Left lung (tissue), 10 donors: ENCODE data around the gene UQCRQ. TPM values are rescaled to one million over a fixed set of nuclear protein-coding genes. Genes with fewer than 3 reads are reported as not detected.
A peak's percentile ranks its signal among the peaks of the same experiment; 100 is the strongest.

Experiments used
- ATAC-seq: fragments of 200-7000 bp; cut with Tn5 transposase; one replicate; pipeline ENCODE4 v1.9.1; 2020; ENCODE audit warnings: moderate library complexity
- DNase-seq, 4 donors: peaks; one replicate each; pipeline ENCODE4 v3.0.0-alpha.2; 2013 to 2020
- H3K27ac ChIP-seq, 2 donors: fragments of 200-600 bp; sonication (generic) in 1 of 2; one replicate each; pipeline versions ENCODE4 v1.5.0 to v1.8.0; 2020 to 2021
- H3K27me3 ChIP-seq, 2 donors: fragments of 200-600 bp; sonication (generic) in 1 of 2; one replicate each; pipeline versions ENCODE4 v1.5.0 to v1.8.0; 2020 to 2021
- H3K36me3 ChIP-seq, 2 donors: fragments of 200-600 bp; sonication (generic) in 1 of 2; one replicate each; pipeline versions ENCODE4 v1.5.0 to v1.8.0; 2020 to 2021
- H3K4me1 ChIP-seq, 2 donors: fragments of 200-600 bp; one replicate each; pipeline ENCODE4 v1.8.0; 2021
- H3K4me3 ChIP-seq, 2 donors: fragments of 200-600 bp; sonication (generic) in 1 of 2; one replicate each; pipeline versions ENCODE4 v1.5.0 to v1.8.0; 2020 to 2021; ENCODE audit warnings: mild to moderate bottlenecking in 1 of 2
- H3K9me3 ChIP-seq, 2 donors: fragments of 200-600 bp; sonication (generic) in 1 of 2; one replicate each; pipeline versions ENCODE4 v1.5.0 to v1.8.0; 2020 to 2021
- CTCF ChIP-seq, 2 donors: fragments of 200-600 bp; sonication (generic) in 1 of 2; IDR thresholded peaks; one replicate each; pipeline versions ENCODE4 v1.5.0 to v1.8.0; 2021; ENCODE audit warnings: antibody characterized with exemption in 2 of 2
- intact Hi-C, 2 donors: fragments of 100-400 bp; cut with DNase I; formaldehyde crosslinking; loops; one replicate each; pipeline versions ENCODE4 v1.11.2 to v1.14.2; 2022
- polyA plus RNA-seq, 6 donors: library from polyadenylated mRNA; unstranded; fragments of 120-200 nt; gene quantifications; one replicate each; pipeline ENCODE4 v1.2.1, GENCODE V29; 2013; ENCODE audit not compliant: insufficient read length in 6 of 6
- total RNA-seq, 2 donors: library from RNA; stranded (reverse); fragmentation: NEBNext Ultra II Directional; extraction: Animal tissue kit (Norgen Biotek cat#: 25700); gene quantifications; one replicate each; pipeline ENCODE4 v1.2.1, GENCODE V29; 2021
- donor health status: DM: no; HTN: yes; CAD: no.
- donor health status: DM: no; HTN: no; CAD: no.

Gene UQCRQ
- total and polyA plus RNA-seq, 8 donors = 130 to 507 (median 168) TPM

GRCh38 chr5:132838516-132839282, 27.7 kb upstream of the UQCRQ start:
- H3K27ac ChIP-seq = peak overlapping the region; percentile 64 to 79
- DNase-seq (no peak), ATAC-seq (no peak)
- TF ChIP-seq CTCF (IDR thresholded peaks at IDR 0.05) = no peak
- H3K36me3 ChIP-seq = no peaks in the 10 kb centered on the region
- peaks cover 10 to 30% of the 10 kb centered on the region in 2 donors for H3K4me1 ChIP-seq
- intact Hi-C loops = no loop called here
- H3K27me3 ChIP-seq = no peaks in the 10 kb centered on the region
- no peaks in the 10 kb centered on the region for H3K9me3 ChIP-seq
- no peak overlapping the region for H3K4me3 ChIP-seq

GRCh38 chr5:132839426-132840301, 26.8 kb upstream of the UQCRQ start:
- Histone ChIP-seq H3K36me3 (no peaks in the 10 kb centered on the region), H3K27me3 (no peaks in the 10 kb centered on the region), H3K4me3 (no peak overlapping the region), H3K4me1 (peaks cover 10 to 30% of the 10 kb centered on the region in 2 donors), H3K27ac (peak overlapping the region; percentile 64 to 79), H3K9me3 (no peaks in the 10 kb centered on the region)
- TF ChIP-seq CTCF (IDR thresholded peaks at IDR 0.05) = no peak
- intact Hi-C loops = no loop called here
- DNase-seq (no peak), ATAC-seq (peak; percentile 58)

- Histone ChIP-seq H3K4me1 (peaks cover 10 to 30% of the 10 kb centered on the region in 2 donors), H3K27me3 (no peaks in the 10 kb centered on the region), H3K27ac (peak overlapping the region; percentile 64 to 79), H3K4me3 (no peak overlapping the region), H3K36me3 (no peaks in the 10 kb centered on the region), H3K9me3 (no peaks in the 10 kb centered on the region)
- DNase-seq (no peak), ATAC-seq (no peak)
- intact Hi-C loops = no loop called here
- TF ChIP-seq CTCF (IDR thresholded peaks at IDR 0.05) = no peak
Measured at GRCh38 chr5:132840313-132840712, 26.1 kb upstream of the UQCRQ start.

- H3K4me1 ChIP-seq = peaks cover 10 to 30% of the 10 kb centered on the region in 2 donors
- no peak overlapping the region for H3K4me3 ChIP-seq
- H3K36me3 ChIP-seq = no peaks in the 10 kb centered on the region
- no peak for TF ChIP-seq CTCF (IDR thresholded peaks at IDR 0.05)
- no peaks in the 10 kb centered on the region for H3K9me3 ChIP-seq
- peak overlapping the region; percentile 64 to 79 for H3K27ac ChIP-seq
- ATAC-seq (peak; percentile 36), DNase-seq (no peak)
- intact Hi-C loops = no loop called here
- no peaks in the 10 kb centered on the region for H3K27me3 ChIP-seq
Measured at GRCh38 chr5:132840896-132841295, 25.5 kb upstream of the UQCRQ start.

- peak overlapping the region; percentile 64 to 79 for H3K27ac ChIP-seq
- peaks cover 10 to 30% of the 10 kb centered on the region in 2 donors for H3K4me1 ChIP-seq
- H3K4me3 ChIP-seq = no peak overlapping the region
- DNase-seq = no peak
- H3K27me3 ChIP-seq = no peaks in the 10 kb centered on the region
- peak; percentile 70 for ATAC-seq
- intact Hi-C loops = no loop called here
- no peaks in the 10 kb centered on the region for H3K36me3 ChIP-seq
- TF ChIP-seq CTCF (IDR thresholded peaks at IDR 0.05) = no peak
- H3K9me3 ChIP-seq = no peaks in the 10 kb centered on the region
Measured at GRCh38 chr5:132841305-132841704, 25.1 kb upstream of the UQCRQ start.
